PC-3 (cell line): ENCODE measurements around the gene KRTAP25-1.

ENCODE experiments used
- CTCF ChIP-seq: fragments of 300-600 bp; sonication (generic); conservative IDR thresholded peaks from 2 replicates; pipeline ENCODE4 v1.5.1; 2017; ENCODE audit warnings: antibody characterized with exemption, low read depth, mild to moderate bottlenecking, low read length
- EZH2 ChIP-seq: fragments of 300-600 bp; sonication (generic); IDR thresholded peaks from one replicate; pipeline ENCODE4 v1.6.1; 2017; ENCODE audit warnings: antibody characterized with exemption, mild to moderate bottlenecking, low read length; ENCODE audit not compliant: unreplicated experiment
- EZH2phosphoT487 ChIP-seq: fragments of 300-600 bp; sonication (generic); IDR thresholded peaks from 2 replicates; pipeline ENCODE4 v1.6.1; 2018; ENCODE audit warnings: mild to moderate bottlenecking, antibody characterized with exemption, low read length, borderline replicate concordance

DNA sequence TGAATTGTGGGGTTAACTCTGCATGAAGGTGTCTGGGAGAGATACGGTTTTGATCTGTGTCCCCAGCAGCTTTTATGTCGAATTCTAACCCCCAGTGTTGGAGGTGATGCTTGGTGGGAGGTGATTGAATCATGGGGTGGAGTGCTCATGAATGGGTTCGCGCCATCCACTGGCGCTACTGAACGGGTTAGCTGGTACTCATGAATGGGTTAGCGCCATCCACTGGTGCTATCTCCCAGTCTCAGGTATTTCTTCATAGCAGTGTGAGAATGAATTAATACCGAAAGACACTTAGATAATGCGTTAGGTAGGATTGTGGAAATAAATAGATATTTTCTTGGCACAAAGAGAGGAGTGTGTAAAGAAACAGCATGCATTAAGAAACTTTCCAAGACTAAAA, 40.5 kb downstream of the KRTAP25-1 start:
- no peak; the same call in 1 of the 2 replicates for TF ChIP-seq CTCF
- no peak for TF ChIP-seq EZH2
- no peak for TF ChIP-seq EZH2phosphoT487
